PFSK-1 (cell line): ENCODE measurements around the gene CEBPA.

Source experiments
- FOXP2 ChIP-seq: optimal IDR thresholded peaks from 2 replicates; pipeline ENCODE3; 2011; ENCODE audit warnings: borderline replicate concordance, control low read depth, inconsistent platforms; ENCODE audit not compliant: insufficient read depth; ENCODE audit errors: extremely low read length, extremely low read depth
- POLR2AphosphoS5 ChIP-seq: IDR thresholded peaks from 2 replicates; pipeline ENCODE4 v1.6.1; 2012; ENCODE audit warnings: low read depth, mild to moderate bottlenecking, control low read depth, low read length, moderate library complexity
- SIN3A ChIP-seq: IDR thresholded peaks from 2 replicates; pipeline ENCODE4 v1.6.1; 2012; ENCODE audit warnings: mild to moderate bottlenecking, low read length, moderate library complexity, borderline replicate concordance; ENCODE audit not compliant: insufficient read depth
- TAF1 ChIP-seq: IDR thresholded peaks from 2 replicates; pipeline ENCODE4 v1.6.1; 2012; ENCODE audit warnings: low read length, control low read depth, borderline replicate concordance; ENCODE audit not compliant: insufficient read depth
- TF ChIP-seq, protein P1 (sequence below), 2 experiments: IDR thresholded peaks; 2 replicates each; pipeline versions ENCODE4 v1.6.1 to v1.8.0; 2011 to 2012; ENCODE audit warnings: low read depth in 2 of 2, low read length in 2 of 2, control low read depth in 1 of 2, inconsistent platforms in 1 of 2, mild to moderate bottlenecking in 1 of 2, moderate library complexity in 1 of 2; ENCODE audit not compliant: insufficient read depth in 1 of 2

CEBPA gene

DNA sequence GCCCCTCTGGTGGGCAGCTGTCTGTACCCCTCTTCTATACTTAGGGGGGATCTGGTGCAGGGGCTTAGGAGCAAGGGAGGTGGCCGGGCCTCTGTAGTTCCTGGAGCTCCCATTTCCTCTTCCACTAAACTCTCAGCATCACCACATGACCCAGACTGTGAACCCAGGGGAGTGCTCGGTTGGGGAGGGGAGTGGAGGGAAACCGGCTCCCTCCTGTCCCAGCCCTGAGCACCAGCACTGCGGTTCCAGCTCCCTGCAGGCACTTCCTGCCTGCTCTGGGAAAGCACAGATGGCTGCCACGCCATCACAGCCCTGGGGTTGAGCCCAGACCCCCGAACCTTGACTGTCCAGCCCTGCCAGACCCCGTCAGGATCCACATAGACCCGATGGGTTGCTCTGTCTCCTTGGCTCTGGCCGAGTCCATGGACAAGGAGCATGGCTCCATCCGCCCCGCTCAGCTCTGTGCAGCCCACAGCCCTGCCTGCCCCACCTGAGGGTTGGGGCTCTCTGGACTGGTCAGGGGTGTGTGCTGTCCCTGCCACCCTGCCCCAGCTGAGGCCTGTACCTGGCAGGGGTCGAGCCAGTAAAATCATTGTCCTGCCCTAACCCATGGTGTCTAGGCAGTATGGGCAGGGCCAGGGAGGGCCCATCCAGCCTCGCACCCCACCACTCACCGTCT lies 40.7 kb downstream of the CEBPA start:
- no peak for TF ChIP-seq FOXP2
- TF ChIP-seq TAF1: no peak
- TF ChIP-seq, protein P1, sequence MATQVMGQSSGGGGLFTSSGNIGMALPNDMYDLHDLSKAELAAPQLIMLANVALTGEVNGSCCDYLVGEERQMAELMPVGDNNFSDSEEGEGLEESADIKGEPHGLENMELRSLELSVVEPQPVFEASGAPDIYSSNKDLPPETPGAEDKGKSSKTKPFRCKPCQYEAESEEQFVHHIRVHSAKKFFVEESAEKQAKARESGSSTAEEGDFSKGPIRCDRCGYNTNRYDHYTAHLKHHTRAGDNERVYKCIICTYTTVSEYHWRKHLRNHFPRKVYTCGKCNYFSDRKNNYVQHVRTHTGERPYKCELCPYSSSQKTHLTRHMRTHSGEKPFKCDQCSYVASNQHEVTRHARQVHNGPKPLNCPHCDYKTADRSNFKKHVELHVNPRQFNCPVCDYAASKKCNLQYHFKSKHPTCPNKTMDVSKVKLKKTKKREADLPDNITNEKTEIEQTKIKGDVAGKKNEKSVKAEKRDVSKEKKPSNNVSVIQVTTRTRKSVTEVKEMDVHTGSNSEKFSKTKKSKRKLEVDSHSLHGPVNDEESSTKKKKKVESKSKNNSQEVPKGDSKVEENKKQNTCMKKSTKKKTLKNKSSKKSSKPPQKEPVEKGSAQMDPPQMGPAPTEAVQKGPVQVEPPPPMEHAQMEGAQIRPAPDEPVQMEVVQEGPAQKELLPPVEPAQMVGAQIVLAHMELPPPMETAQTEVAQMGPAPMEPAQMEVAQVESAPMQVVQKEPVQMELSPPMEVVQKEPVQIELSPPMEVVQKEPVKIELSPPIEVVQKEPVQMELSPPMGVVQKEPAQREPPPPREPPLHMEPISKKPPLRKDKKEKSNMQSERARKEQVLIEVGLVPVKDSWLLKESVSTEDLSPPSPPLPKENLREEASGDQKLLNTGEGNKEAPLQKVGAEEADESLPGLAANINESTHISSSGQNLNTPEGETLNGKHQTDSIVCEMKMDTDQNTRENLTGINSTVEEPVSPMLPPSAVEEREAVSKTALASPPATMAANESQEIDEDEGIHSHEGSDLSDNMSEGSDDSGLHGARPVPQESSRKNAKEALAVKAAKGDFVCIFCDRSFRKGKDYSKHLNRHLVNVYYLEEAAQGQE (IDR thresholded peaks at IDR 0.05; ENCODE audit: insufficient read depth in 1 of 2, low read depth in 2 of 2, low read length in 2 of 2): no peak
- no peak for TF ChIP-seq SIN3A
- no peak for TF ChIP-seq POLR2AphosphoS5

DNA sequence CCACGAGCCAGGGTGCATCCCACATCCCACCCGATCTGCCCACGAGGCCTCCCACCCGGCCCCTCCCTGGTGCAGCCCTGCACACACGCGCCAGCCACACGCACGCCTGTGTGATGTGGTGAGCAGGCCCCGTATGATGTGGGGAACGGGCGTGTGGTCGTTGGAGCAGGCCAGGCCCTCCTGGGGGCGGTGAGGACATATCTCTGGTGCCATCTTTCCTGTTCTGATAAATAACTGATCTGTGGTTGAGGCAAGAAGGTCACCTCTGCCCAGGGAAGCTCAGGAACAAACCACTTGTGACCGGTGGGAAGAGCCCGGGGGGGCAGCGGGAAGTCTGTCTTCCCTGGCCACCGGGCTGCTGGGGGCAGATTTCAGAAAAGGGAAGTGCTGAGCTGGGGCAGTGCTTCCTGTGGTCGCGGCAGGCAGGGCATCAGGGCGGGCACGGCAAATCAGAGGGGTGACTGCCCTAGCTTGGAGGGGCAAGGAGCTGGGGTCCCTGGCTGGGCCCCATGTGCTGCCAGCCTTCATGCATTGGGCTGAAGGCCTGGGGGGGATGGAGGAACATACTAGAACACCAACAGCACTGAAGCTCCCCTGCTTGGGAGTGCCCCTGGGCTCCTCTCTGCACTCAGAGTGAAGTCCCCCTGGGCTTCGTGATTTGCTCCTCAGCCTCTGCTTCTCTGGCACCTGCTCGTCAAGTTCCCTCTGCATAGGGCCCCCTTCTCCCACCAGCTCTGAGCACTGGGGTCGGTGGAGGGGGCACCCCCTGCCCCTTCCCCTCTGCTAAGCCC lies 41.5 kb downstream of the CEBPA start:
- no peak for TF ChIP-seq TAF1
- TF ChIP-seq SIN3A: no peak
- TF ChIP-seq FOXP2: no peak
- TF ChIP-seq, protein P1 (IDR thresholded peaks at IDR 0.05; ENCODE audit: insufficient read depth in 1 of 2, low read depth in 2 of 2, low read length in 2 of 2): no peak
- no peak for TF ChIP-seq POLR2AphosphoS5

DNA sequence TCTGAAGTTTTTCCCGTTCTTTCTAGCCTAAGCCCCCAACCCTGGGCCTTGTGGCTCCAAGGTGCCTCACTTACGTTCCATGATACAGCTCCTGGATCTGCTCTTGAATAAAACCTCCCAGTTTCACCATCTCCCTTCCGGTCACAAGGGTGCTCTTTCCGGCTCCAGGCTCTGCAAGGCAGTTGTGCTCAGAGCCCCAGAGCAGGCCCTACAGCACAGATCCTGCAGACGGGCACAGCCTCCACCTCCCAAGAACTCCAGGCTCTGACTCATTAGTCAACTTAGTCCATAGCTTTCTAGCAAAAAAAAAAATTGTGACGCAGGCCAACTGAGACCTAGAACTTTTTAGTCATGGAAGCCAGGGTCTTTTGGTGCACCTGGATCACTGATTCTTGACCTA lies 42.8 kb downstream of the CEBPA start:
- TF ChIP-seq FOXP2: no peak
- TF ChIP-seq, protein P1 (IDR thresholded peaks at IDR 0.05; ENCODE audit: insufficient read depth in 1 of 2, low read depth in 2 of 2, low read length in 2 of 2): no peak
- no peak for TF ChIP-seq SIN3A
- no peak for TF ChIP-seq TAF1
- TF ChIP-seq POLR2AphosphoS5: no peak

DNA sequence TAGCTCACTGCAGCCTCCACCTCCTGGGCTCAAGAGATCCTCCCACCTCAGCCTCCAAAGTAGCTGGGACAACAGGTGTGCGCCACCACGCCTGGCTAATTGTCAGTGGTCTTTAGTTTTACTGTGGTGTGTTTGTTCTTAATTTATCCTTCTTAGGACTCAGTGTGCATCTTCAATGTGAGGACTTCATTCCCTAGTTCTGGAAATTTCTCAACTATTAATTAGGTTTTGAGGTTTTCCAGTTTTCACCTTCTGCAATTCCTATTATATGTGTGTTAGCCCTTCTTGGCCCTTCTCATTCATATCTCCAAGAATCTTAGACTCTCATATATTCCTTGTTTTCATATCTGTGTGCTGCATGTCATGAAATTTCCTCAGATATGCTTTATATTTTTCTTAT lies 44.5 kb downstream of the CEBPA start:
- TF ChIP-seq TAF1 (no peak), SIN3A (no peak), POLR2AphosphoS5 (no peak), FOXP2 (no peak)
- TF ChIP-seq, protein P1 (IDR thresholded peaks at IDR 0.05; ENCODE audit: insufficient read depth in 1 of 2, low read depth in 2 of 2, low read length in 2 of 2): no peak

DNA sequence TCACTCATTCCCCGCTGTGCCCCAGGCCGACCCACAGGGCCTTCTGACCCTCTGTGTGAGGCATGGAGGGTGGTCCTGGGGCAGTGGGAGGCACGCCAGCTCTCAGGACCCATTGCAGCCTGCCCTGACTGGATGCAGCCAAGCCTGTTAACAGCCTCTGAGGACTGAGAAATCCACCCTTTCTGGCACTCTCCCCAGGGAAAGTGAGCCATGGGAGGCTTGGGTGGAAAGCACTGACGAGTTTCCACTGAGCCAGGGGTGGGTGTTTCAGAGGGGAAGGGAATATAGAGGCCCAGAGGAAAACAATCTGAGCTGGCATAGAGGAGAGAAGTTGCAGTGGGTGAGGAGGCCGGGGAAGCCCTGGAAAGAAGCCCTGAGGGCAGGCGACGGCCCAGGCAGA lies 46.1 kb downstream of the CEBPA start:
- no peak for TF ChIP-seq FOXP2
- TF ChIP-seq TAF1: no peak
- TF ChIP-seq, protein P1 (IDR thresholded peaks at IDR 0.05; ENCODE audit: insufficient read depth in 1 of 2, low read depth in 2 of 2, low read length in 2 of 2): no peak
- no peak for TF ChIP-seq SIN3A
- TF ChIP-seq POLR2AphosphoS5: no peak
